GM12872 (cell line): ENCODE measurements around the gene TNFSF8.

ENCODE experiments used
- CTCF ChIP-seq: IDR thresholded peaks from 3 replicates; pipeline ENCODE4 v1.5.1; 2011; ENCODE audit warnings: low read depth, mild to moderate bottlenecking, low read length, moderate library complexity; ENCODE audit not compliant: insufficient read depth

Gene TNFSF8

GRCh38 chr9:114864471-114864870 is 65.9 kb downstream of the TNFSF8 start:
- no peak for TF ChIP-seq CTCF

GRCh38 chr9:114861922-114862605 is 68.3 kb downstream of the TNFSF8 start:
- no peak for TF ChIP-seq CTCF

GRCh38 chr9:114861273-114861672 is 69.1 kb downstream of the TNFSF8 start:
- TF ChIP-seq CTCF, result no peak

GRCh38 chr9:114860187-114860586 is 70.2 kb downstream of the TNFSF8 start:
- TF ChIP-seq CTCF, result no peak

GRCh38 chr9:114856942-114857315 is 73.5 kb downstream of the TNFSF8 start:
- TF ChIP-seq CTCF, result no peak

- no peak for TF ChIP-seq CTCF
These were observed 74.0 kb downstream of the TNFSF8 start for GRCh38 chr9:114856215-114856941.

GRCh38 chr9:114855488-114855887 is 74.9 kb downstream of the TNFSF8 start:
- no peak for TF ChIP-seq CTCF
